ENCODE data around the gene PPARA. TPM values are rescaled to one million over a fixed set of nuclear protein-coding genes. Genes with fewer than 3 reads are reported as not detected.

PPARA gene
- polyA plus RNA-seq, 1 of the 3 experiments (the other 2 are of a cell fraction): 4.5 TPM

DNA sequence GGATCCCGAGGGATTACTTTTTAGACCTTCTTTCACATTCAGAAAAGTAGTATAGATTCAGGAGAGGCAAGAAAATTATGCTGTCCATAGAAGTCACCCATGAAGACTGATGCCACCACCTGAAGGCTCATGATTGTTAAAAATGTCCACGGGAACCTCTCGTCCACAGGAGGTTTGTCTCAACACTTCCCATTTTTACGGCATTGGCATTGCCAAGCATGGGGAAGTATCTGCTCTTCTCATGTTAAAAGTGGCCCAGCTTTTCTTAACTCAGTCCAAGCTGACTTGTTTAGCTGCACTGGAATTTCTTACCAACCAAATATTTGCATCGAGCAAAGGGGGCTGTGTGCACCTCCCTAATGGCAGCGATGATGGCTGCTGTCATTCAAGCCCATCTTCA is 90.2 kb downstream of the PPARA start (continued):
- TF ChIP-seq, protein P1, sequence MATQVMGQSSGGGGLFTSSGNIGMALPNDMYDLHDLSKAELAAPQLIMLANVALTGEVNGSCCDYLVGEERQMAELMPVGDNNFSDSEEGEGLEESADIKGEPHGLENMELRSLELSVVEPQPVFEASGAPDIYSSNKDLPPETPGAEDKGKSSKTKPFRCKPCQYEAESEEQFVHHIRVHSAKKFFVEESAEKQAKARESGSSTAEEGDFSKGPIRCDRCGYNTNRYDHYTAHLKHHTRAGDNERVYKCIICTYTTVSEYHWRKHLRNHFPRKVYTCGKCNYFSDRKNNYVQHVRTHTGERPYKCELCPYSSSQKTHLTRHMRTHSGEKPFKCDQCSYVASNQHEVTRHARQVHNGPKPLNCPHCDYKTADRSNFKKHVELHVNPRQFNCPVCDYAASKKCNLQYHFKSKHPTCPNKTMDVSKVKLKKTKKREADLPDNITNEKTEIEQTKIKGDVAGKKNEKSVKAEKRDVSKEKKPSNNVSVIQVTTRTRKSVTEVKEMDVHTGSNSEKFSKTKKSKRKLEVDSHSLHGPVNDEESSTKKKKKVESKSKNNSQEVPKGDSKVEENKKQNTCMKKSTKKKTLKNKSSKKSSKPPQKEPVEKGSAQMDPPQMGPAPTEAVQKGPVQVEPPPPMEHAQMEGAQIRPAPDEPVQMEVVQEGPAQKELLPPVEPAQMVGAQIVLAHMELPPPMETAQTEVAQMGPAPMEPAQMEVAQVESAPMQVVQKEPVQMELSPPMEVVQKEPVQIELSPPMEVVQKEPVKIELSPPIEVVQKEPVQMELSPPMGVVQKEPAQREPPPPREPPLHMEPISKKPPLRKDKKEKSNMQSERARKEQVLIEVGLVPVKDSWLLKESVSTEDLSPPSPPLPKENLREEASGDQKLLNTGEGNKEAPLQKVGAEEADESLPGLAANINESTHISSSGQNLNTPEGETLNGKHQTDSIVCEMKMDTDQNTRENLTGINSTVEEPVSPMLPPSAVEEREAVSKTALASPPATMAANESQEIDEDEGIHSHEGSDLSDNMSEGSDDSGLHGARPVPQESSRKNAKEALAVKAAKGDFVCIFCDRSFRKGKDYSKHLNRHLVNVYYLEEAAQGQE (IDR thresholded peaks at IDR 0.05; ENCODE audit: low read depth, low read length): no peak
- no peak for TF ChIP-seq TCF12 (IDR thresholded peaks at IDR 0.05)

DNA sequence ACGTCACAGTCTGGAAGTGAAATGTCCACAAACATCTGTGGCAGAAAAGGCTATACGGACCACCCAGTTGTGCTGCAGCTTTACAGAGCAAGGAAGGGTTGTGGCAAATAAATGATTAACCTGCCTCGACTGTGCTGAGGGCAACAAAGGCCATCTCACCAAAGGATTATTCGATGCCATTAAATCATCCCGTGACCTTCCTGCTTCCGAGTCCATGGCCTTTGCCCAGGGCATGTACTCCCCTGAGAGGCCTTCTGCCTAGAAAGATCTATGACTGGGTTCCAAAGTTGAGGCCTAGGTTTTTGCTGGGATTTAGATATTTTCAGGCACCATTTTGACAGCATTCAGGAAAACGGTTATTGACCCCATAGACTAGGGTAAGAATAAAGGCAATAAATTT is 90.6 kb downstream of the PPARA start:
- peak overlapping the region in 1 of 2 experiments; percentile 99; a peak in 2 of 4 replicates for H3K27ac ChIP-seq (ENCODE audit: low read depth in 2 of 2, low read length in 1 of 2)
- no peak for TF ChIP-seq TCF12 (IDR thresholded peaks at IDR 0.05)
- no peak for TF ChIP-seq FOXJ3 (CRISPR knock-in tag; IDR thresholded peaks at IDR 0.05)
- no peak for TF ChIP-seq TAF1 (IDR thresholded peaks at IDR 0.05; ENCODE audit: borderline replicate concordance, low read depth, low read length)
- TF ChIP-seq, protein P1 (IDR thresholded peaks at IDR 0.05; ENCODE audit: low read depth, low read length): no peak
- TF ChIP-seq CHD2 (IDR thresholded peaks at IDR 0.05; ENCODE audit: low read length, partially characterized antibody): no peak
- TF ChIP-seq POLR2AphosphoS5 (IDR thresholded peaks at IDR 0.05; ENCODE audit: low read depth, low read length): no peak
- H4K20me1 ChIP-seq (ENCODE audit: insufficient read depth): no peaks in the 10 kb centered on the region
- no peaks in the 10 kb centered on the region for H3K9me2 ChIP-seq
- no peak overlapping the region for H3K9ac ChIP-seq
- 97% methylated on average over 4 of the region's 7 CpGs for WGBS (ENCODE audit: low lambda C conversion rate)
- no peaks in the 10 kb centered on the region for H3K9me3 ChIP-seq
- CTCF ChIA-PET: interaction anchor here (0.5 to 3.9 kb wide), 8 partner anchors 9 to 651 kb away, joined by 3 to 15 read pairs (median 4); partner anchors contain the start of gene CDPF1
- no peaks in the 10 kb centered on the region for H3K79me2 ChIP-seq (ENCODE audit: insufficient read depth)
- POLR2A ChIA-PET: interaction anchor here (0.9 to 2.0 kb wide), 4 partner anchors 9 to 233 kb away, joined by 3 to 9 read pairs (median 5); partner anchors contain the start of genes CDPF1 and TTC38
- H3K4me3 ChIP-seq (ENCODE audit: low read depth in 2 of 2, low read length in 1 of 2): no peak overlapping the region
- H3K4me1 ChIP-seq (ENCODE audit: control insufficient read depth in 1 of 2, insufficient read depth in 2 of 2, low read depth in 1 of 2, low read length in 1 of 2): peaks cover 0 to 78% of the 10 kb centered on the region in 2 experiments; a peak in 2 of 4 replicates
- no peak overlapping the region for H3K4me2 ChIP-seq
- H2AFZ ChIP-seq (ENCODE audit: low read depth): no peak overlapping the region
- peaks cover 0 to 24% of the 10 kb centered on the region in 2 experiments for H3K36me3 ChIP-seq (replicated peaks in 1 of 2; ENCODE audit: control insufficient read depth in 1 of 2, insufficient read depth in 2 of 2, low read length in 1 of 2)
- no peaks in the 10 kb centered on the region for H3F3A ChIP-seq (replicated peaks; ENCODE audit: insufficient read depth)
- DNase-seq: peak; percentile 47
- no peaks in the 10 kb centered on the region for H3K27me3 ChIP-seq (ENCODE audit: insufficient read depth)
